Measurements from ENCODE around the gene PMEPA1. TPM values are rescaled to one million over a fixed set of nuclear protein-coding genes. Genes with fewer than 3 reads are reported as not detected.

The PMEPA1 gene
- total RNA-seq, 2 experiments from 2014 or later: 1.4 to 3.7 TPM

DNA sequence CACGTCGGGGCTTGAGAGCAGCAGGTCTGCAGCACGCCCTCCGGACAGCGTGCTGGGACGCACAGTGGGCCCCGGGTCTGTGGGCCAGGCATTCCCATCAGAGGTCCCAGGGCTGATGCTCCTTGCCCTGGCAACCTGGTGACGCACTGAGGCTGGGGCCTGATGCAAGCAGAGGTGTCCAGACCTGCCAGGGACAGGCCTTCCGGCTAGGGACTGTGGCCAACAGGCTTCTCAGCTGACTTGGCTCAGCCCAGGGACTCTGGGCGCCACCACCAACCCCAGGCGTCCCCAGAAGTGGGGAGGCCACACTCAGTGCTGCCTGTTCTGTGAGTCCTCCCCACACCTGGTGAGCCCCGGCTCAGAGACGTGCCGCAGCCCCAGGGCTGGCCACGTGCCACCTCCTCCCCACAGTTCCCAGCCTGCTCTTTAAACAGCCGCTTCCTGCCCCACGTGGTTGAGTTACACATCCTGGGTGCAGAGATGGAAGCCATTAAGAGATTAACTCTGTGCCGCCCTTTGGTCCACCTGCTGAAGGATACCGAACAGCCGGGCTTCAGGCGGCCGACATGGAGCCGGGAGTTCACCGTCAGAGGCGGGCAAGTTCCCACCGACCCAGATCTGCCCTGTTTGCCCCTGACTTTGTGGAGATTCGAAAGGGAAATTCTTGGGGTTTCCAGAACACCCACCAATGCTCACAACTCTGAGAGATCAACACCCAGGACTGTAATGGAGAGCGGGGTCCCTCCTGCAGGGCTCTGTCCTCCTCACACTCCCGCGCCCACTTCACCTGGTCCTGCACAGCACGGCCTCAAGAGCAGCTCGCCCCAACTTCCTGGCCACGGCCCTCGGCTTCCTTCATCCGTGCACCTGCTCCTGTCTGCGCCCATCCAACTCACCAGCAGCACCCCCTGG lies 52.0 kb downstream of the PMEPA1 start:
- no peak for TF ChIP-seq EZH2phosphoT487 (IDR thresholded peaks at IDR 0.05; ENCODE audit: borderline replicate concordance, low read depth, low read length)
- TF ChIP-seq, protein P1, sequence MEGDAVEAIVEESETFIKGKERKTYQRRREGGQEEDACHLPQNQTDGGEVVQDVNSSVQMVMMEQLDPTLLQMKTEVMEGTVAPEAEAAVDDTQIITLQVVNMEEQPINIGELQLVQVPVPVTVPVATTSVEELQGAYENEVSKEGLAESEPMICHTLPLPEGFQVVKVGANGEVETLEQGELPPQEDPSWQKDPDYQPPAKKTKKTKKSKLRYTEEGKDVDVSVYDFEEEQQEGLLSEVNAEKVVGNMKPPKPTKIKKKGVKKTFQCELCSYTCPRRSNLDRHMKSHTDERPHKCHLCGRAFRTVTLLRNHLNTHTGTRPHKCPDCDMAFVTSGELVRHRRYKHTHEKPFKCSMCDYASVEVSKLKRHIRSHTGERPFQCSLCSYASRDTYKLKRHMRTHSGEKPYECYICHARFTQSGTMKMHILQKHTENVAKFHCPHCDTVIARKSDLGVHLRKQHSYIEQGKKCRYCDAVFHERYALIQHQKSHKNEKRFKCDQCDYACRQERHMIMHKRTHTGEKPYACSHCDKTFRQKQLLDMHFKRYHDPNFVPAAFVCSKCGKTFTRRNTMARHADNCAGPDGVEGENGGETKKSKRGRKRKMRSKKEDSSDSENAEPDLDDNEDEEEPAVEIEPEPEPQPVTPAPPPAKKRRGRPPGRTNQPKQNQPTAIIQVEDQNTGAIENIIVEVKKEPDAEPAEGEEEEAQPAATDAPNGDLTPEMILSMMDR (conservative IDR thresholded peaks at IDR 0.05; ENCODE audit: low read length): no peak
- no TSS peak for BruUV-seq (replicated peaks)
- intact Hi-C loops (cut with micrococcal nuclease; ENCODE audit: unreplicated experiment): no loop called here
- no peak overlapping the region for H3K4me3 ChIP-seq (ENCODE audit: low read depth, low read length, poor library complexity, severe bottlenecking)
- H3K9me2 ChIP-seq (ENCODE audit: insufficient read depth, low read length): no peaks in the 10 kb centered on the region
- no peaks in the 10 kb centered on the region for H4K20me1 ChIP-seq (ENCODE audit: insufficient read depth, low read length)
- CTCF ChIA-PET (ENCODE audit: unreplicated experiment): no interaction called here
- peak; percentile 16 for DNase-seq (ENCODE audit: low spot score)
- H3K27ac ChIP-seq (ENCODE audit: low read depth, low read length, poor library complexity, severe bottlenecking): no peak overlapping the region
- no peaks in the 10 kb centered on the region for H3K9me3 ChIP-seq (ENCODE audit: low read length)
- POLR2A ChIA-PET: no interaction called here
- H3K36me3 ChIP-seq (ENCODE audit: insufficient read depth, low read length): no peaks in the 10 kb centered on the region
- peaks cover 14% of the 10 kb centered on the region for H3K4me1 ChIP-seq (ENCODE audit: insufficient read depth, low read length, poor library complexity, severe bottlenecking)
- H3K79me2 ChIP-seq (ENCODE audit: insufficient read depth, low read depth, low read length): no peaks in the 10 kb centered on the region
- no peak overlapping the region for H3K4me2 ChIP-seq (ENCODE audit: low read length)
- H2AFZ ChIP-seq (ENCODE audit: low read length): no peak overlapping the region

DNA sequence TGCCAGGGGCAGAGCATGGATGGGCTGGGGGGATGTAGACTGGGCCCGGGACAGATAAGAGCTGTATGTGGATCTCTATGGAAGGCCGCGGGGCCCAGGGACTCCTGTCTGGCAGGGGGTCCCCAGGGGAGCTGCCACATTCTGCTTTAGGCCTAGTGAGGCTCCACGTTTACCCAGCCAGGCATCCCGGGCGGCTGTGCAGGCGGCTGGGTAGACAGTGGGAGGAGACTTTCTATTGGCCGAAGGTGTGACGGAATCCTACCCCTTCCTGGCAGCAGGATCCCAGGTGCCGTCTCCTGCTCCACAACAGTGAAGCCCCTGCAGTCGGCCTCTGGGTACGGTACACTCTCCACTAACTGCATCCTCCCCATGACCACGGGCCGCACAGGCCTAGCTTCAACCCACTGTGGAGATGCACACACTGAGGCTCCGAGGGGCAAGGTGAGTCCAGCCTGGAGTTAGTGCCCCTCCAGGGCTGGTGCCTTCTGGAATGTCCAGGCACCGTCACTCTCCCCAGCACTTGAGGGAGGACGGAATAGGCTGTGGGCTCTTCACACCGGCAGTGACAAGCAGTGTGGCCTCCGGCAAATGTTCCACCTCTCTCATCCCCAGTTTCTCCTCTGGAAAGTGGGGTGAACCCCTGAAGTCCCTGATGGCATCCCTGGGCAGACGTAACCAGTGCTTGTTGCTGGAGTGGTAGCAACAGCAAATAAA lies 52.8 kb downstream of the PMEPA1 start:
- CTCF ChIA-PET (ENCODE audit: unreplicated experiment): no interaction called here
- Histone ChIP-seq H3K9me2 (ENCODE audit: insufficient read depth, low read length) (no peaks in the 10 kb centered on the region), H3K4me2 (ENCODE audit: low read length) (no peak overlapping the region), H2AFZ (ENCODE audit: low read length) (no peak overlapping the region), H4K20me1 (ENCODE audit: insufficient read depth, low read length) (no peaks in the 10 kb centered on the region), H3K4me3 (ENCODE audit: low read depth, low read length, poor library complexity, severe bottlenecking) (no peak overlapping the region), H3K4me1 (ENCODE audit: insufficient read depth, low read length, poor library complexity, severe bottlenecking) (peaks cover 14% of the 10 kb centered on the region), H3K27ac (ENCODE audit: low read depth, low read length, poor library complexity, severe bottlenecking) (no peak overlapping the region), H3K79me2 (ENCODE audit: insufficient read depth, low read depth, low read length) (no peaks in the 10 kb centered on the region), H3K36me3 (ENCODE audit: insufficient read depth, low read length) (peaks cover 2% of the 10 kb centered on the region; the same call in 1 of the 2 replicates), H3K9me3 (ENCODE audit: low read length) (no peaks in the 10 kb centered on the region)
- POLR2A ChIA-PET: interaction anchor here (1.1 kb wide), 1 partner anchor 29 kb away, joined by 3 read pairs; no protein-coding TSS in a partner anchor
- TF ChIP-seq, protein P1 (conservative IDR thresholded peaks at IDR 0.05; ENCODE audit: low read length): no peak
- TF ChIP-seq EZH2phosphoT487 (IDR thresholded peaks at IDR 0.05; ENCODE audit: borderline replicate concordance, low read depth, low read length): no peak
- DNase-seq (ENCODE audit: low spot score): no peak
- BruUV-seq (replicated peaks): no TSS peak
- intact Hi-C loops (cut with micrococcal nuclease; ENCODE audit: unreplicated experiment): no loop called here

All from OCI-LY7 (cell line).